NCI-H1436 treated with DMSO at 0.1 percent for 48 hours (cell line): ENCODE measurements around the gene ZBTB40.
A peak's percentile ranks its signal among the peaks of the same experiment; 100 is the strongest.

Experiments used
- DNase-seq: peaks from one replicate; lab custom pipeline; 2025; lab: John Stamatoyannopoulos, UW

ZBTB40 gene, protein sequence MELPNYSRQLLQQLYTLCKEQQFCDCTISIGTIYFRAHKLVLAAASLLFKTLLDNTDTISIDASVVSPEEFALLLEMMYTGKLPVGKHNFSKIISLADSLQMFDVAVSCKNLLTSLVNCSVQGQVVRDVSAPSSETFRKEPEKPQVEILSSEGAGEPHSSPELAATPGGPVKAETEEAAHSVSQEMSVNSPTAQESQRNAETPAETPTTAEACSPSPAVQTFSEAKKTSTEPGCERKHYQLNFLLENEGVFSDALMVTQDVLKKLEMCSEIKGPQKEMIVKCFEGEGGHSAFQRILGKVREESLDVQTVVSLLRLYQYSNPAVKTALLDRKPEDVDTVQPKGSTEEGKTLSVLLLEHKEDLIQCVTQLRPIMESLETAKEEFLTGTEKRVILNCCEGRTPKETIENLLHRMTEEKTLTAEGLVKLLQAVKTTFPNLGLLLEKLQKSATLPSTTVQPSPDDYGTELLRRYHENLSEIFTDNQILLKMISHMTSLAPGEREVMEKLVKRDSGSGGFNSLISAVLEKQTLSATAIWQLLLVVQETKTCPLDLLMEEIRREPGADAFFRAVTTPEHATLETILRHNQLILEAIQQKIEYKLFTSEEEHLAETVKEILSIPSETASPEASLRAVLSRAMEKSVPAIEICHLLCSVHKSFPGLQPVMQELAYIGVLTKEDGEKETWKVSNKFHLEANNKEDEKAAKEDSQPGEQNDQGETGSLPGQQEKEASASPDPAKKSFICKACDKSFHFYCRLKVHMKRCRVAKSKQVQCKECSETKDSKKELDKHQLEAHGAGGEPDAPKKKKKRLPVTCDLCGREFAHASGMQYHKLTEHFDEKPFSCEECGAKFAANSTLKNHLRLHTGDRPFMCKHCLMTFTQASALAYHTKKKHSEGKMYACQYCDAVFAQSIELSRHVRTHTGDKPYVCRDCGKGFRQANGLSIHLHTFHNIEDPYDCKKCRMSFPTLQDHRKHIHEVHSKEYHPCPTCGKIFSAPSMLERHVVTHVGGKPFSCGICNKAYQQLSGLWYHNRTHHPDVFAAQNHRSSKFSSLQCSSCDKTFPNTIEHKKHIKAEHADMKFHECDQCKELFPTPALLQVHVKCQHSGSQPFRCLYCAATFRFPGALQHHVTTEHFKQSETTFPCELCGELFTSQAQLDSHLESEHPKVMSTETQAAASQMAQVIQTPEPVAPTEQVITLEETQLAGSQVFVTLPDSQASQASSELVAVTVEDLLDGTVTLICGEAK

GRCh38 chr1:22451702-22452480 lies at the start of gene ZBTB40:
Gene ZBTB40 (plus strand): TSS chr1:22451851. CDS start chr1:22489949, 38,098 bp downstream.
- DNase-seq, result peak; percentile 80

DNA sequence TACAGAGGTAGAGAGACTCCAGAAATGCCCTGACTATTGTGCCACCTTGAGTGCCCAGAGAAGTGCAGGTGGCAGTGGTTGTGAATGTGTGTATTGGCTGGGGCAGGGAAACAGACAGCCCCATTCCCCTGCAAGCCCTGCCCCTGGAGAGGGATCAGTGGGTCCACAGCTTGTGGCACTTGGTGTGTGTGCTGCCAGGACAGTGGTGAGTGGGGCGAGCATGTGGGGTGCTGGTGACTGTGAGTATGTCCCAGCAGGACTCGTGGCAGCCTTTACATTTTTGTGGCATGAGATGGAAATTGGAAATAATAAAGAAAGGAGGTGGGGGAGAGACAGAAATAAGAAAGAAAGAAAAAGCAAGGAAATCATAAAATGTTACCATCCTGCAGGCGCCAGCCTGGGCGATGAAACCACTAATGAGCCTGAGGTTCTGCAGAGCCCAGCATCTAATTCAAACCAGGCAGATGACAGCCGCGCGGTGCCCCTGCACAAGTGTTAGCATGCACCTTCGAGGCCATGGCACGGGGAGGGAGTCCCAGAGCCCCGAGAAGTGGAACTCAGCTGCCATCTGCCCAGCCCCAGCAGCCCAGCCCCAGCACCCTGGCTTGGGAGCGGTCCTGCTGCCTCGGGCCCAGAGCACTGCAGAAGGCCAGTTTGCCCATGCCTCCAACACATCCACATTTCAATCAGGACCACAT lies 49.1 kb upstream of the ZBTB40 start:
- DNase-seq, result no peak

GRCh38 chr1:22404486-22404885 lies 47.2 kb upstream of the ZBTB40 start:
- DNase-seq, result no peak

DNA sequence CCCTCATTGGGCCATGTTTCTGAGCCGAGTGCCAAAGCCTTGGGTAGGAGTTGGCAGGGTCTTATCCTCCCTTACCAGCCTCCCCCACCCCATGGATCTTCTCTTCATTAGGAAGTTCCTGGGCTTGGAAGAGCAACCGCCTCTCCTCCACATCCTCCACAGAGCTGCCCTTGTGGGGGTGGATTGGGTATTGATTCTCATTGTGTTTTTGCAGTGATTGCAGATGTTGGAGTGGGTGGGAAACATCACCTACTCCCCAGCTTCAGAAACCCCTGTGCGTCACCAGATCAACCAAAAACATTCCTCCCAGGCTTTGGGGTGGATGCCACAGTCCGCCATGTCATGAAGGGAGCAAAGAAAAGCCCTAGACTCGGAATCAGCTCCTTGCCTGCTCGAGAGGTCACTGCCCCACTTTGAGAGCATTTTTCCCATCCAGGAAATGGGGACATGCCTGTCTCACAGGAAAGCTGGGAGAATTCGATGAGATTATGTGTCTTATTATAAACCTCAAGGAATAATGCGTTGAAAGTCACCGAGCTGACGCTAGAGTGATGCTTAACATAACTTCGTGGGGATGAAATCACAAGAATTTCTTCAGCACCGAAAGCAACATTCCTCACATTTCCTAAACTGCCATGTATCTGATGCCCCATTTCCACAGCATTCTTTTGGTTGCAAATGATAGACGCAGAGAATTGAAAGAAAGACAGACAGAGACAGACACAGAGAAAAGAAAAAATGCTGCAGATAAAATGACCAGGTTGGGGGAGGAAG lies 44.7 kb upstream of the ZBTB40 start:
- no peak for DNase-seq

- no peak for DNase-seq
Observed at GRCh38 chr1:22408230-22408629, 43.4 kb upstream of the ZBTB40 start.

- no peak for DNase-seq
Observed at GRCh38 chr1:22410401-22410800, 41.2 kb upstream of the ZBTB40 start.

DNA sequence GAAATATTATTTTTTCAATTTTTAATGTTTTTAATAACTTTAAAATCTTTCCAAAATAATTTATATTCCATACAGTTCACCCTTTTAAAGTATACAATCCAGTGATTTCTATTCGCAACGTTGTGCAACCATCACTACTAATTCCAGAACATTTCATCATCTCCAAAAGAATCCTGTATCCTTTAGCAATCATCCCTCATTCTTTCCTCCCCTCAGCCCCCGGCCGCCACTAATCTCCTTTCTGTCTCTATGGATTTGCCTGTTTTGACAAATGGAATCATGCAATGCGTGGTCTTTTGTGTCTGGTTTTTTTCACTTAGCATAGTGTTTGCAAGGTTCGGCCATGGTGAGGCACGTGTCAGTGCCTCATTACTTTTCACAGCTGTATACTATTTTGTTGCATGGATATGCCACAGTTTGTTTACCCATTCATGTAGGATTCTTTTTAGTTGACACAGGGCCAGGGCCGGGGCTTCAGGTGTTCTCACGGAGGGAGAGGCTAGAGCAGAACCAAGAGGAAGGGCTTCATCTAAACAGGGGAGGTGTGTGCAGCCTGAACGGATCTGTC lies 40.6 kb upstream of the ZBTB40 start:
- no peak for DNase-seq

- DNase-seq, result no peak
Observed at GRCh38 chr1:22411589-22411988, 40.1 kb upstream of the ZBTB40 start.

DNA sequence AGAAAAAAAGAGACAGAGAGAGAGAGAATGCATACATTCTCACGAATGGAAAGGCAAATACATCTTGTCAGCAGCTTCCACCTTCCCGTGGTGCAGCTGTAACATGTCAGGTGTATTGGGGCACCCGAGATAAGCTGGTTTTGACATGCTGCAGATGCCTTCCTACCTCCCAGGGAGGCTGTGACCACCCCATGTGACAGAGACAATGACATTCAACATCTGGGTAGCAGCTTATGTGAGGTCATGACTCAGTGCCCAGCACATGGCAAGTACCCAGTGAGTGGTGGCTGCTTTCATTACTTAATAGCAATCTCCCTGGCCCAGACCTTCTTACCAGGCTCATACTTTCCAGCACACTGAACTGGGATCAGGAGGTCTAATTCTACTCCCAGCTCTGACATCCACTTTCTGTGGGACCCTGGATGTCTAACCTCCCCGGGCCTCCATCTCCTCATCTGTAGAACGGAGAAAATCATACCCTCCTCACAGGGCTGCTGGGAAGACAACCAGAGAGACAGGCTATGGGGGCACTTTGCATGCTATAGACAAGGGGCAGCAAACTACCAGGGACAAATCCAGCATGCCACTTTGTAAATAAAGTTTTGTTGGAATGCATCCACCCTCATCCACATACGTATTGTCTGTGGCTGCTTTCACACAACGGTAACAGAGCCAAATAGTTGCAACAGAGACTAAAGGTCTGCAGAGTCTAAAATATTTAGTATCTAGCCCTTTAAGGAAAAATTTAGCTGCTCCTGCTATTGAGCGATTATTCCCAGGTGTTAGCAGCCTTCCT lies 38.5 kb upstream of the ZBTB40 start:
- DNase-seq, result no peak

GRCh38 chr1:22413799-22414198 lies 37.9 kb upstream of the ZBTB40 start:
- no peak for DNase-seq

- no peak for DNase-seq
Observed at GRCh38 chr1:22414244-22414751, 37.4 kb upstream of the ZBTB40 start.

GRCh38 chr1:22415489-22415888 lies 36.2 kb upstream of the ZBTB40 start:
- no peak for DNase-seq

- DNase-seq, result peak; percentile 8
Observed at GRCh38 chr1:22416555-22417454, 34.8 kb upstream of the ZBTB40 start.

DNA sequence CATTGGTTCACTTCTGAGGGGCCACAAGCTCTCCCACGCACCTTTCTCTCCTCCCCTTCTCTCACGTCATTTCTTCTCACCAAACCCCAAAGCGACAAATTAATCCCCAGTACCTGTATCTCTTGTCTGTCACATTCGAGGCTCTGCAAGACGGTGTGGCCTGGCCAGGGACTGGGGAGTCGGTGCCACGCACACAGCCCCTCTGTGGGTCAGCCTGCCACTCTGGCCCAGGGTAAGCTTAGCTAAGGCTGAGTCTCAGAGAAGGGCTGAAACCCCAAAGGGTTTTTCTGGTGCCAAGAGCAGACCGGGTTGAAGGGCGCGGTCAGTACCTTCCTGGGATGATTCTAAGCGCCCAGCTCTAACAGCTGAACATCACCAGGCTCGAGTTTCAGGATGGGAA lies 34.2 kb upstream of the ZBTB40 start:
- no peak for DNase-seq

DNA sequence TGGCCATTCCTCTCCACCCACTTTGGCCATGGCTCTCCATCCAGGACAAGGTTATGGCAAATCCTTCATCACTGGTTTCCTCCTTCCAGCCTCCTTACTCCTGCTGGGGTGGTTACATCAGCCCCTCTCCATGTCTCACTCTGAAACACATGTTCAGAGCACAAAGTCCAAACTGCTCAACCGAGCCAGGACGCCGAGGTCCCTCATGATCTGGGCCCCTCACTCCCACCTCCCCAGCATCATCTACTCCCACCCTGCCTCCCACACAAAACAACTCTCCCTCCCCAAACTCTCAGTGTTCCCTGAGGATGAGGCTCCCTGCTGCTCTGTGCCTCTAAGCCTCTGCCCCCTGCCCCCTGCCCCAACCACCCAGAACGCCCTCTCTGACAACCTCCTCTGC lies 33.3 kb upstream of the ZBTB40 start:
- no peak for DNase-seq

GRCh38 chr1:22418933-22419382 lies 32.7 kb upstream of the ZBTB40 start:
- DNase-seq, result no peak

GRCh38 chr1:22420455-22421053 lies 31.1 kb upstream of the ZBTB40 start:
- DNase-seq, result peak; percentile 37
